Endometrium (tissue), 2 donors: Measurements from ENCODE around the gene WDR37.
"Not testable (repeated sequence)": the region's sequence is repeated elsewhere in the genome, so short reads cannot be mapped to it uniquely, and the experiment has no call there.

Experiments
- FAIRE-seq: peaks from 2 replicates; lab custom pipeline; 2012; peaks lifted over from hg19 to GRCh38; lab: Jason Lieb, UNC
- donor health status: control.
- donor health status: control.

The WDR37 gene

DNA sequence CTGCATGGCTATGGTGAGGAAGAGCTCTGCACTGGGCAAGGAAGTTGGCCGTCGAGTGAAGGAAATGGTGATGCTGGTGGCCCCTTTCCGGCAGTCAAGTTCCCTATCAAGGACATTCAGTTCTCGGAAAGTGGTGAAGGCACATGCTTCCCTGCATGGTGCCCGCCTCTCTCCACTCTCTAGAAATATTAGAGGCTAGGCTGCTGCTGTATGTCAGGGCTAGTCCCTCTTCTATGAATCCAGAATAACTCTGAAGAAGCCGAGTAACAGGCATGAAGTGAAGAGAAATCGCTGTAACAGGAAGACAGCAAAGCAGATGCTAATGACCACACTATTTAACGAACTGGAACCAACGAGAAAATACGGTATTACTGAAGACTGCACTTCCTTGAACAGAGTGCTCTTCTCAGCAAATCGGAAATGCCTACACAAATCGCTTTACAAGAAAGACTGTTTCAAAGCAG lies 12.6 kb upstream of the WDR37 start:
- FAIRE-seq = no peak

GRCh38 chr10:1044146-1044545 lies 12.0 kb upstream of the WDR37 start:
- no peak for FAIRE-seq

DNA sequence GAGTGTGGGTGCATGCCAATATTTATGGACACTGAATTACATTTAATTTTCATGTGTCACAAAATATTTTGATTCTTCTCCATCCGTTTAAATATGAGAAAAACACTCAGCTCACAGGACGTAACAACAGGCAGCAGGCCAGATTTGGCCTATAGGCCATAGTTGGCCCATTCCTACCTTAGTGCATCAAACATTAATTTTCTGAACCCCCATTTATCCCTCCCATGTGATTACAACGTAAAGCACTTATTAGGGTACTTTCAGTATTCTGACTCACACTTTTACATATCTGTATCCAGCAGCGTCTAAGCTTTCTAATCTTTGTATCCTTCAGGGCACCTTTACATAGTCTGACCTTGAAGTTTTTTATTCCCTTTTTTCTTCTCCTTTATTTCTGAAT lies 11.2 kb upstream of the WDR37 start:
- no peak for FAIRE-seq

DNA sequence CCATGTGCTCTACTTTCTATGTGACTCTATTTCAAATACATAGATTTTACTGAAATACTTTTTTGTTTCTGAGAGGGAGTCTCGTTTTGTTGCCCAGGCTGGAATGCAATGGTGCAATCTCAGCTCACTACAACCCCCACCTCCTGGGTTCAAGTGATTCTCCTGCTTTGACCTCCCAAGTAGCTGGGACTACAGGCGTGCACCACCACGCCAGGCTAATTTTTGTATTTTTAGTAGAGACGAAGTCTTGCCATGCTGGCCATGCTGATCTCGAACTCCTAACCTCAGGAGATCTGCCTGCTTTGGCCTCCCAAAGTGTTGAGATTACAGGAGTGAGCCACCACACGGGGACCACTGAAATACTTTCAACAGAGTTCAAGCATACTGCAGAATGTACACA lies 10.8 kb upstream of the WDR37 start:
- no peak for FAIRE-seq

DNA sequence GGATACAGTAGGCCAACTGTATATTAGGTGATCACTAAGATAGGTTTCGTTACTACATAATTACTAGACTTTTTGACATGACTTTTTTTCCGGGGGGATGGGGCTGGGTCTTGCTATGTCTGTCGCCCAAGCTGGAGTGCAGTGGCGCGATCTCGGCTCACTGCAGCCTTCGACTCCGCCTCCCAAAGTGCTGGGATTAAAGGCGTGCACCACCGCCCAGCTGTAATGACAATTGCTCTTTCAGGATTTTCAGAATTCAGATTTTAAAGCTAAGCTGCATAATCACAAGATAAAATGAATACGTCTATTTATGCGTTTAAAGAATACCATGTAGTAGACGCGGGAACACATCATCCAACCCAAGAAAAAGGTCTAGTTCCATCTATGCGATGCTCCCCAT lies 8.2 kb upstream of the WDR37 start:
- FAIRE-seq = no peak

DNA sequence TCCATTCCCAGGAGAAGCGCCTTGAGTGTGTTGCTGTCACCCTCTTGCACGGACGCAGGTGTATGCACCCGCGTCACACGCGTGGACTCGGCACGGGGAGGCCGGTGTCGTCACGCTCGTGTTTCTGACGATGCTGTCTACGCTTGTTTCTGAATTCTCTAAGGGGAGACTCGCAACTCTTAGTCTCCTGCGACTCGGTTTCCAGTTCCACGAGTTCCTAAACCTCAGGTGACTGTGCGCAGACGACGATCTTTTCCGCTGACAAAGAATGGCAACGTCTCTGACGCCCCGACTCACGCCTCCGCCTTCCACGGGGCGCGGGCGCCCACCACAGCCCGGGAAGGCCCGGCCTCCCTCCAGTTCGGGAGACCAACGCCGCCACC lies 7.8 kb upstream of the WDR37 start:
- FAIRE-seq = no peak

GRCh38 chr10:1048732-1049424 lies 7.3 kb upstream of the WDR37 start, which contains the start of gene IDI1:
IDI1 (minus strand) TSS chr10:1049119; CDS start chr10:1049003, 116 bp downstream.
- FAIRE-seq = no peak

- FAIRE-seq = no peak
Observed at GRCh38 chr10:1049425-1049958, 6.7 kb upstream of the WDR37 start.

- no peak for FAIRE-seq
Observed at GRCh38 chr10:1050145-1050544, 6.0 kb upstream of the WDR37 start.

GRCh38 chr10:1050554-1050953 lies 5.6 kb upstream of the WDR37 start:
- FAIRE-seq = no peak

GRCh38 chr10:1054684-1055083 lies 1.5 kb upstream of the WDR37 start:
- FAIRE-seq = no peak

DNA sequence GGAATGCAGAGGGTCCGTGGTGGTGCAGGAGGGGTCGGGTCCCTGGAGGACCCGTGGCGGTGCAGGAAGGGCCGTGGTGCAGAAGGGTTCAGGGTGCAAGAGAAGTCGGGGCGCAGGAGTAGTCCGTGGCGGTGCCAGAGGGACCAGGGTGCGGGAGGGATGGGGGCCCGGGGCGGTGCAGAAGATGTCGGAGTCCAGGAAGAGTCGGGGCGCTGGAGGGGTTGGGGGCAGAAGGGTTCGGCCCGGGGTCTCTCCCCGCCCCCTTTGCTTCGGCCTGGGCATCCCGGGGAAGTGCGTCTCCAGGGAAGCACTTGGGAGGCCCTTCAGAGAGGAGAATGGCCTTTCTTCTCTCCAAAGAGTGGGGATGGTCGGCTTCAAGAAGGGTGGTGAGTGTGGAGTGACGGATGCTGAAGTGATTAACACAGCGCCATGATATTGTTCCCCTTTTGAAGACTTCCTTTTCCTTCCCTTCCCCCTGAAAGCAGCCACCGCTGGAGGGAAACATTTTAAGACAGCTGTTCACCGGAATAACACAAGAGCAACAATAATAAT lies 997 bp downstream of the WDR37 start:
- no peak for FAIRE-seq

- FAIRE-seq = no peak
Observed at GRCh38 chr10:1058017-1058416, 1.8 kb downstream of the WDR37 start.

GRCh38 chr10:1059902-1060301 lies 3.7 kb downstream of the WDR37 start:
- FAIRE-seq = no peak

DNA sequence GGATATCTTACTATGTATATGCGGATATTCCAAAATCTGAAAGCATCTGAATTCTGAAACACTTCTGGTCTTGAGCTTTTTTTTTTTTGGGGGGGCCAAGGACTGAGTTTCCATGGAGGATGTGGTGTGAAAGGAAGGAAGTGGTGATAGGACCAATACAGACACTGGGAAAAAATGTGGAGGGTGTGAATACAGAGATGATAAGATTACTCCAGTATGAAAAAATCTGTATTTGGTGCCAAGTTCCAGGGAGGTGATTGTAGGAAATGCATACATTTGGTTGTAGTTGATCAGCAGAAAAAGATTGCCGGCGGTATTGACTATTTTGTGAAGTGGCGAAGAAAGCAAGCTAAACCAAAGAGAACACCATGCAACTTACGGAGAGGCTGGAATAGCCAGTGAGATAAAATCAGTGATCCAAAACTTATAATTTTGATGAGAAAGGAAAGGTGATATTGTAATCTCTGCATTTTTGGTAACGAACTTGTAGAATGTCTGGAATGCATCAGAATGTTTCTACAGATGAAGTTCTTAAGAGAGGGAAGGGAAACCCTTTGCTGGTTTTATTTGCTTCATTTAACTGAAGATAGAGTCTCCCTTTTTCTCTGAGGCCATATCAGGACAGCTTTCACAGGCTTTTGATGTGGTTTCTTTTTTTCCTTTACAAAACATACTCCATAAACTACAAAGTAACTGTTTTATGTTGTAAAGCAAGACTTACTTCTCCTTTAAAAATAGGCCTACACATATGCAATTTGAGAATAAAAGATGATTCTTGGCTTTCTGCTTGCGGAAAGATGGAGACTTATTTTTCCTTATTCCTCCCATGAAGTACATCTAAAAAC lies 6.0 kb downstream of the WDR37 start:
- no peak for FAIRE-seq

DNA sequence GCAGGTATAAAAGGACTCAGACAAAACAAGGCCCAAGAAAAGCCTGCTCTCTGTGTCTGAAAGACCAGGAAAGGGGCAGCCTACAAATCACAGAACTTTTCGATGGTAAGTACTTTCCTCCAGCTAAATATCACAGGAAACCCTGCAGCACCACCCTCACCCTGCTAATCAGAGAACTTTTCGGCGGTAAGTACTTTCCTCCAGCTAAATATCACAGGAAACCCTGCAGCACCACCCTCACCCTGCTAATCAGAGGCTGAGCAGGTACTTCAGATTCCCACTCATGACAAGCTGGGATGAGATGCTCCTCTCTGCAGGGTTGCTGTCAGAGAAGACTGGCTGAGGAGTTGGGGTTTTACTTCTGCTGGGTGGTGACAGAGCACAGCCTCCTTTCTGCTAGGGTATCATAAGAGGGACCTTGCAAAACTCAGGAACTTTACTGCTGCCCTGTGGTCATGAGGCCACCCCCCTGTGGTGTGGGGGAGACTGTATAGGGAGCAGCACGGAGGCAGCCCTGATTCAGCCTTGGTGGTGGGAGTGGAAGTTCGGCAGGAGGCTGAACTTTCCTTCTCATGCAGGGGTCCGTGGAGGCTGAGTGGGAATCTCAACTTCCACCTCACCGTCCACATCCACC lies 7.2 kb downstream of the WDR37 start:
- no peak for FAIRE-seq

DNA sequence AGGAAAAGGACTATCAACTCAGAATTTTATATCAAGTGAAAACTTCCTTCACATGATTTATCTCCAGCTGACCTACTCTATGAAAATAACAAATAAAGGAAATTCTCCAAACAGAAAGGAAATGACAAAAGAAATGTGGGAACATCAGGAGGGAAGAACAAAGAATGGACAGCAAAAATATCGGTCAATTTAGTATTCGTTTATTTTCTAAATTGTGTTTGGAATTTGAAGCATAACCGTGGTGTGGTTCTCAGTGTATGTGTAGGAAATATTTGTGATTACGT lies 8.7 kb downstream of the WDR37 start:
- no peak for FAIRE-seq

GRCh38 chr10:1066734-1067133 lies 10.5 kb downstream of the WDR37 start:
- FAIRE-seq = not testable (repeated sequence)

GRCh38 chr10:1068380-1069361 lies 12.5 kb downstream of the WDR37 start:
- FAIRE-seq = no peak

- no peak for FAIRE-seq
Observed at GRCh38 chr10:1070919-1071318, 14.7 kb downstream of the WDR37 start.

GRCh38 chr10:1074052-1074747 lies 18.0 kb downstream of the WDR37 start:
- FAIRE-seq = no peak
